ENCODE data around the gene TGFA. TPM values are rescaled to one million over a fixed set of nuclear protein-coding genes. Genes with fewer than 3 reads are reported as not detected.

Gene TGFA
- total and polyA plus RNA-seq, 2 experiments from 2014 or later = 2.6 to 5.6 TPM

DNA sequence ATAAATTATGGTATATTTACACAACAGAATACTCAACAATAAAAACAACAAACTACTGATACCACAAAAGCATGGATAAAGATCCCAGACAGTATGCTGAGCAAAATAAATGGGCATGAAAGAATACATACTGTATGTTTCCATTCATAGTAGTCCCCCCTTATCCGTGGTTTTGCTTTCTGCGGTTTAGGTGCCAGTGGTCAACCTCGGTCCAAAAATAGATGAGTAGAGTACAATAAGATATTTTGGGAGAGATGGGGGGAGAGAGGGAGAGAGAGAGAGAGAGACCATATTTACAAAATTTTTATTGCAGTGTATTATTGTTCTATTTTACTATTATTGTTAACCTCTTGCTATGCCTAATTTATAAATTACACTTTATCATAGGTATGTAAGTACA is 21.0 kb upstream of the TGFA start:
- 91% methylated on average over 3 of the region's 3 CpGs for WGBS (ENCODE audit: low lambda C conversion rate, missing lambda C conversion rate)

GRCh38 chr2:70574109-70574508 is 20.5 kb upstream of the TGFA start:
- 91% methylated on average over 2 of the region's 2 CpGs for WGBS (ENCODE audit: low lambda C conversion rate, missing lambda C conversion rate)
- no peak overlapping the region for H2AFZ ChIP-seq
- H4K20me1 ChIP-seq (ENCODE audit: insufficient read depth, poor library complexity, severe bottlenecking) = no peaks in the 10 kb centered on the region
- TF ChIP-seq, protein P1, sequence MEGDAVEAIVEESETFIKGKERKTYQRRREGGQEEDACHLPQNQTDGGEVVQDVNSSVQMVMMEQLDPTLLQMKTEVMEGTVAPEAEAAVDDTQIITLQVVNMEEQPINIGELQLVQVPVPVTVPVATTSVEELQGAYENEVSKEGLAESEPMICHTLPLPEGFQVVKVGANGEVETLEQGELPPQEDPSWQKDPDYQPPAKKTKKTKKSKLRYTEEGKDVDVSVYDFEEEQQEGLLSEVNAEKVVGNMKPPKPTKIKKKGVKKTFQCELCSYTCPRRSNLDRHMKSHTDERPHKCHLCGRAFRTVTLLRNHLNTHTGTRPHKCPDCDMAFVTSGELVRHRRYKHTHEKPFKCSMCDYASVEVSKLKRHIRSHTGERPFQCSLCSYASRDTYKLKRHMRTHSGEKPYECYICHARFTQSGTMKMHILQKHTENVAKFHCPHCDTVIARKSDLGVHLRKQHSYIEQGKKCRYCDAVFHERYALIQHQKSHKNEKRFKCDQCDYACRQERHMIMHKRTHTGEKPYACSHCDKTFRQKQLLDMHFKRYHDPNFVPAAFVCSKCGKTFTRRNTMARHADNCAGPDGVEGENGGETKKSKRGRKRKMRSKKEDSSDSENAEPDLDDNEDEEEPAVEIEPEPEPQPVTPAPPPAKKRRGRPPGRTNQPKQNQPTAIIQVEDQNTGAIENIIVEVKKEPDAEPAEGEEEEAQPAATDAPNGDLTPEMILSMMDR (IDR thresholded peaks at IDR 0.05; ENCODE audit: poor library complexity) = no peak
- TF ChIP-seq EZH2phosphoT487 (IDR thresholded peaks at IDR 0.05; ENCODE audit: low read depth, severe bottlenecking, unreplicated experiment) (no peak), EZH2 (IDR thresholded peaks at IDR 0.05; ENCODE audit: borderline replicate concordance) (no peak)
- no peak for DNase-seq (ENCODE audit: low spot score)
- no peak overlapping the region for H3K4me3 ChIP-seq
- H3K36me3 ChIP-seq (replicated peaks; ENCODE audit: insufficient read depth, low read depth) = no peaks in the 10 kb centered on the region
- no peaks in the 10 kb centered on the region for H3K9me3 ChIP-seq (ENCODE audit: low read depth)
- peaks cover 9% of the 10 kb centered on the region for H3K27me3 ChIP-seq
- no peaks in the 10 kb centered on the region for H3K9me2 ChIP-seq (replicated peaks; ENCODE audit: insufficient read depth)
- H3K27ac ChIP-seq = no peak overlapping the region
- H3K4me2 ChIP-seq = no peak overlapping the region
- no peaks in the 10 kb centered on the region for H3K79me2 ChIP-seq
- no peaks in the 10 kb centered on the region for H3K4me1 ChIP-seq (ENCODE audit: insufficient read depth)

More for the DNA sequence above, 21.0 kb upstream of the TGFA start:
- Histone ChIP-seq H3K4me1 (ENCODE audit: insufficient read depth) (no peaks in the 10 kb centered on the region), H3K79me2 (no peaks in the 10 kb centered on the region), H4K20me1 (ENCODE audit: insufficient read depth, poor library complexity, severe bottlenecking) (no peaks in the 10 kb centered on the region), H3K27ac (no peak overlapping the region), H3K9me3 (ENCODE audit: low read depth) (no peaks in the 10 kb centered on the region), H2AFZ (no peak overlapping the region), H3K4me2 (no peak overlapping the region), H3K4me3 (no peak overlapping the region), H3K27me3 (peaks cover 9% of the 10 kb centered on the region), H3K36me3 (replicated peaks; ENCODE audit: insufficient read depth, low read depth) (no peaks in the 10 kb centered on the region), H3K9me2 (replicated peaks; ENCODE audit: insufficient read depth) (no peaks in the 10 kb centered on the region)
- no peak for DNase-seq (ENCODE audit: low spot score)
- TF ChIP-seq, protein P1 (IDR thresholded peaks at IDR 0.05; ENCODE audit: poor library complexity) = no peak
- no peak for TF ChIP-seq EZH2phosphoT487 (IDR thresholded peaks at IDR 0.05; ENCODE audit: low read depth, severe bottlenecking, unreplicated experiment)

DNA sequence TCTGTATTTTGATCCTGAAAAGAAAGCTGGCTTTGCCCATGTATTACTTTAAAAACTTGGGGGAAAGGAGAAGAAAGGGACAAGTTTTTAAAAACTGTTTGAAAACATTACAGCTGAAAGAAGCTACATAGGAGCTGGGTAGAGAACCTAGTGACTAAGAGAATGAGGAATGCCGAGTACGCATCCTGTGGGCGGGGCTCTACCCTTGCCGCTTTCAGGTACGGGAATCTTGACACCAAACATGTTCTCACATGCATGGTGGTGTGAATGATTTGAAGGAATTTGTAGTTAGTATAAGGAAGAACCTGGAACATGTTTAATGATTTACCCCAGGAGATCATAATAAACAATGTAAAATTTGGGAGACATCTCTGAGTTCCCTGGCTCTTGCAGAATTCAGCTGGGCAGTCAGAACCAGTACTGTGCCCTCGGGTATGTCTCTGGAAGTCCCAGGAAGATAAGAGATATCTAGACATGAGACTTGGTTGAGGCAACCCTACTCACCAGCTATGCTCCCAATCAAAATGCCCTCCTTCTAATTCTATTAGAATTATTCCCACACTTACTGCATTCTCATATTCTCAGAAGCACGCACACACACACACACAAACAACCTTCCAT is 16.5 kb upstream of the TGFA start:
- Histone ChIP-seq H3K4me1 (ENCODE audit: insufficient read depth) (no peaks in the 10 kb centered on the region), H3K27ac (no peak overlapping the region), H2AFZ (no peak overlapping the region), H3K79me2 (no peaks in the 10 kb centered on the region), H3K4me3 (no peak overlapping the region), H3K27me3 (peaks cover 9% of the 10 kb centered on the region), H3K4me2 (no peak overlapping the region), H4K20me1 (ENCODE audit: insufficient read depth, poor library complexity, severe bottlenecking) (no peaks in the 10 kb centered on the region), H3K9me2 (replicated peaks; ENCODE audit: insufficient read depth) (no peaks in the 10 kb centered on the region), H3K36me3 (replicated peaks; ENCODE audit: insufficient read depth, low read depth) (no peaks in the 10 kb centered on the region), H3K9me3 (ENCODE audit: low read depth) (no peaks in the 10 kb centered on the region)
- peak; percentile 32 for DNase-seq (ENCODE audit: low spot score)
- TF ChIP-seq, protein P1 (IDR thresholded peaks at IDR 0.05; ENCODE audit: poor library complexity) = no peak
- no peak for TF ChIP-seq EZH2phosphoT487 (IDR thresholded peaks at IDR 0.05; ENCODE audit: low read depth, severe bottlenecking, unreplicated experiment)
- TF ChIP-seq EZH2 (IDR thresholded peaks at IDR 0.05; ENCODE audit: borderline replicate concordance) = no peak
- 65% methylated on average over 7 of the region's 7 CpGs for WGBS (ENCODE audit: low lambda C conversion rate, missing lambda C conversion rate)

Data from hepatocyte (in vitro differentiated cells).